Memory B cell (primary cell): Measurements from ENCODE around the gene ADD1.

Source experiments
- ATAC-seq: fragments of 150-1000 bp; cut with Tn5 transposase; 2 replicates; pipeline ENCODE4 v1.10.0; 2021; ENCODE audit warnings: low read depth, mild to moderate bottlenecking, moderate library complexity
- DNase-seq, 2 donors: peaks; one replicate each; pipeline ENCODE4 v3.0.0; 2022; ENCODE audit warnings: low spot score in 2 of 2
- H3K27ac Mint-ChIP-seq: one replicate; pipeline ENCODE4 v1.8.0; 2022; ENCODE audit warnings: mild to moderate bottlenecking, moderate library complexity, mixed read lengths
- H3K27me3 Mint-ChIP-seq: one replicate; pipeline ENCODE4 v1.8.0; 2022; ENCODE audit warnings: mixed read lengths
- H3K36me3 Mint-ChIP-seq: one replicate; pipeline ENCODE4 v1.8.0; 2022; ENCODE audit warnings: mild to moderate bottlenecking, mixed read lengths
- H3K4me1 Mint-ChIP-seq: one replicate; pipeline ENCODE4 v1.8.0; 2022; ENCODE audit warnings: mixed read lengths
- H3K4me3 Mint-ChIP-seq: one replicate; pipeline ENCODE4 v1.8.0; 2022; ENCODE audit warnings: mild to moderate bottlenecking, moderate library complexity, mixed read lengths
- H3K9me3 Mint-ChIP-seq: one replicate; pipeline ENCODE4 v1.8.0; 2022; ENCODE audit warnings: mixed read lengths

ADD1 gene

DNA sequence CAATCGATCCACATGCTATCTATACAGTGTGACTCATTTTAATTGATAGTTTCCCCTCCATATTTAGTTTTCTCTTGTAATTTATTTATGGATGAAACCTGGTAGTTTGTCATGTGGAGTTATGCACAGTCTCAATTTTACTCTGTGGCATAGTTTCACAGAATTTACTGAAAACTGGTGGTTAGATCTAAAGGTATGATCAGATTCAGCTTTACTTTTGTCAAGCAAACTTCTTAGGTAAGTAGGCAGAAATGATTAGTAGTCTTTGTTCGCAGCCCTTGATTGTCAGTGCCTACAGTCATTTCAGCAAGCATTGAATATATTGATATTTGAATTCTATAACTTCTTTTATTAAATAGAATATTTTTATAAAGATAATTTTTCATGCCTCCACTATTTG is 2.5 kb downstream of the ADD1 start:
- Mint-ChIP-seq H3K27ac (peak overlapping the region; percentile 89), H3K36me3 (peaks cover 5% of the 10 kb centered on the region), H3K9me3 (no peaks in the 10 kb centered on the region), H3K27me3 (no peaks in the 10 kb centered on the region), H3K4me3 (peak overlapping the region; percentile 92), H3K4me1 (peaks cover 48% of the 10 kb centered on the region)
- ATAC-seq (no peak), DNase-seq (no peak)

DNA sequence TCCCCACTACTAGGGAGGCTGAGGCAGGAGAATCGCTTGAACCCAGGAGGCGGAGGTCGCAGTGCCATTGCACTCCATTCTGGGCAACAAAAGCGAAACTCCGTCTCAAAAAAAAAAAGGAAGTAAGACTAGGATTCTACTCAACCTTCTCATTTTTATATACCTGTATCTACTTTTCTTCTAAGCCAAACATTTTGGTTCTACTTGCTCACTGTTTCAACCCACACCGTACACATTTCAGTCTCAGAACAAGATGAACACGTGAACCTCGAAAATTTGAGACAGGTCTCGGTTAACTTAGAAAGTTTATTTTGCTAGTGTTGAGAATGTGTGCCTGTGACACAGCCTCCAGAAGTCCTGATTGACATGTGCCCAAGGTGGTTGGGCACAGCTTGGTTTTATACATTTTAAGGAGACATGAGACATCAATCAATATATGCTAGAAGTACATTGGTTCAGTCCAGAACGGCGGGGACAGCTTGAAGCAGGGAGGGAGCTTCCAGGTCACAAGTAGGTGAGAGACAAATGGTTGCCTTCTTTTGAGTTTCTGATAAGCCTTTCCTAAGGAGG is 3.7 kb downstream of the ADD1 start:
- DNase-seq = no peak
- Mint-ChIP-seq H3K27ac (peak overlapping the region; percentile 82), H3K9me3 (no peaks in the 10 kb centered on the region), H3K4me3 (peak overlapping the region; percentile 63), H3K27me3 (no peaks in the 10 kb centered on the region), H3K36me3 (peaks cover 5% of the 10 kb centered on the region), H3K4me1 (peaks cover 54% of the 10 kb centered on the region)
- ATAC-seq = peak; percentile 17

DNA sequence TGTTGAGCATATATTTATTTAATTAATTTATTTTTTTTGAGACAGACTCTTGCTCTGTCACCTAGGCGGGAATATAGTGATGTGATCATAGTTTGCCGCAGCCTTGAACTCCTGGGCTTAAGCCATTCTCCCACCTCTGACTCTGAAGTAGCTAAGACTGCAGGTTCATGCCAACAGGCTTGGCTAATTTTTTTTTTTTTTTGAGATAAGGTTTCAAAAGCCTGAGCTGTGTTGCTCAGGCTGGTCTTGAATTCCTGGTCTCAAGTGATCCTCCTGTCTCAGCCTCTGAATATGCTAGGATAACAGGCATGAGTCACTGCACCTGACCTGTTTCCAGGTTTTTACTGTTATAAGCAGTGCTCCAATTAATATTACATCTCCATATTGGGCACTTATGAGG is 4.8 kb downstream of the ADD1 start:
- Mint-ChIP-seq H3K4me3 (no peak overlapping the region), H3K4me1 (peaks cover 48% of the 10 kb centered on the region), H3K27ac (no peak overlapping the region), H3K36me3 (peaks cover 5% of the 10 kb centered on the region), H3K9me3 (no peaks in the 10 kb centered on the region), H3K27me3 (no peaks in the 10 kb centered on the region)
- no peak for ATAC-seq
- no peak for DNase-seq

- Mint-ChIP-seq H3K27me3 (no peaks in the 10 kb centered on the region), H3K36me3 (peaks cover 1% of the 10 kb centered on the region), H3K9me3 (no peaks in the 10 kb centered on the region), H3K4me1 (peaks cover 51% of the 10 kb centered on the region), H3K4me3 (peak overlapping the region; percentile 39), H3K27ac (peak overlapping the region; percentile 82)
- ATAC-seq = no peak
- no peak for DNase-seq
These were observed 5.9 kb downstream of the ADD1 start for GRCh38 chr4:2849267-2850152.

DNA sequence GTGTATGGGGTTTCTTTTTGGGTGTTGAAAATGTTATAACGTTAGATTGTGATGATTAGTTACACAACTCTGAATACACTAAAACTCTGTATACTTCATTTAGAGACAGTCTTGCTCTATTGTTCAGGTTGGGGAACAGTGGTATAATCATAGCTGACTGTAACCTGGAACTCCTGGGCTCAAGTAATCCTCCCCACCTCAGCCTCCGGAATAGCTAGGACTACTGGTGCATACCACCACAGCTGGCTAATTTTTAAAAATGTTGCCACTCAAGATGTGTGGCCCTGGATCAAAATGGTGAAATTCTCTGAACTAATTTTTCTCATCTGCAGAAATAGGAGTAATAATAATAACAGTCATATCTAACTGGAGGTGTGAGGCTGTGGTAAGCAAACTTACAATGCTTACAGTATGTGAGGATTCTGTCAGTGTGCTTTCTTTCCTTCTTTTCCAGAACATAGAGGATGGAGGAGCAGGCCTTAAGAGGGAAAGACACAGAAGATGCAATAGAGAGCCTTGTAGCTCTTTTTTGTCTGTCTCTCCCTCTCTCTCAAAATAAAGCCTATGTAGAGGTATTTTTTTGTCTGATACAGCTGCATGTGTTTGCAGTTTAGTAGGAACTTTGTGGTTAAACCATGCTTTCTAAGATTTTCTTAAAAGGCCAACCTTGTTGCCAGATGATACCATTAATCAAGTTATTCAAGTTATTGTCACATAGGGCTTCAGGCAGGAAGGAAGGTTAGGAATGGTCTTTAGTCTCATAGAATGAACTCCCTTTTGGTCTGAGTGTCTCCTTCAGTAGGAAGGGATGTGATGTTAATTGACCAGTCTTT is 7.5 kb downstream of the ADD1 start:
- no peak for DNase-seq
- peak; percentile 9 for ATAC-seq
- Mint-ChIP-seq H3K4me1 (peaks cover 49% of the 10 kb centered on the region), H3K27me3 (no peaks in the 10 kb centered on the region), H3K36me3 (peaks cover 4% of the 10 kb centered on the region), H3K27ac (peak overlapping the region; percentile 92), H3K4me3 (peak overlapping the region; percentile 77), H3K9me3 (no peaks in the 10 kb centered on the region)

- Mint-ChIP-seq H3K4me1 (peaks cover 48% of the 10 kb centered on the region), H3K27me3 (no peaks in the 10 kb centered on the region), H3K27ac (peak overlapping the region; percentile 92), H3K4me3 (peak overlapping the region; percentile 77), H3K9me3 (no peaks in the 10 kb centered on the region), H3K36me3 (peaks cover 6% of the 10 kb centered on the region)
- ATAC-seq (peak; percentile 86), DNase-seq (peak in 1 of 2 donors; percentile 63)
These were observed 8.9 kb downstream of the ADD1 start for GRCh38 chr4:2852481-2852921.

DNA sequence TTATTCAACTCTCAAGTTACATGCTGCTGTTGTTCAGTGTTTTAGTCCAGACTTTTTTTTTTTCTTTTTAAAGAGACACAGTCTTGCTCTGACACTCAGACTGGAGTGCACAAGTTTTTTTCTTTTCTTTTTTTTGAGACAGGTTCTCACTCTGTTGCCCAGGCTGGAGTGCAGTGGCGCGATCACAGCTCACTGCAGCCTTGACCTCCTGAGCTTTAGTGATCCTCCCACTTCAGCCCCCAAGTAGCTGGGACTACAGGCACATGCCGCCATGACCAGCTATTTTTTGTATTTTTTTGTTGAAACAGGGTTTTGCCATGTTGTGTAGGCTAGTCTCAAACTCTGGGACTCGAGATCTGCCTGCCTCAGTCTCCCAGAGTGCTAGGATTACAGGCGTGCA is 11.9 kb downstream of the ADD1 start:
- peak overlapping the region; percentile 77 for H3K27ac Mint-ChIP-seq

GRCh38 chr4:2856266-2856665 is 12.6 kb downstream of the ADD1 start:
- Mint-ChIP-seq H3K4me3 (no peak overlapping the region), H3K9me3 (no peaks in the 10 kb centered on the region), H3K4me1 (peaks cover 47% of the 10 kb centered on the region), H3K27ac (peak overlapping the region; percentile 72), H3K36me3 (peaks cover 10% of the 10 kb centered on the region), H3K27me3 (no peaks in the 10 kb centered on the region)
- no peak for ATAC-seq
- DNase-seq = no peak

More for the DNA sequence above, 11.9 kb downstream of the ADD1 start:
- no peak for ATAC-seq
- H3K27me3 Mint-ChIP-seq = no peaks in the 10 kb centered on the region
- peaks cover 10% of the 10 kb centered on the region for H3K36me3 Mint-ChIP-seq
- no peak for DNase-seq
- no peaks in the 10 kb centered on the region for H3K9me3 Mint-ChIP-seq
- H3K4me1 Mint-ChIP-seq = peaks cover 47% of the 10 kb centered on the region
- H3K4me3 Mint-ChIP-seq = no peak overlapping the region

DNA sequence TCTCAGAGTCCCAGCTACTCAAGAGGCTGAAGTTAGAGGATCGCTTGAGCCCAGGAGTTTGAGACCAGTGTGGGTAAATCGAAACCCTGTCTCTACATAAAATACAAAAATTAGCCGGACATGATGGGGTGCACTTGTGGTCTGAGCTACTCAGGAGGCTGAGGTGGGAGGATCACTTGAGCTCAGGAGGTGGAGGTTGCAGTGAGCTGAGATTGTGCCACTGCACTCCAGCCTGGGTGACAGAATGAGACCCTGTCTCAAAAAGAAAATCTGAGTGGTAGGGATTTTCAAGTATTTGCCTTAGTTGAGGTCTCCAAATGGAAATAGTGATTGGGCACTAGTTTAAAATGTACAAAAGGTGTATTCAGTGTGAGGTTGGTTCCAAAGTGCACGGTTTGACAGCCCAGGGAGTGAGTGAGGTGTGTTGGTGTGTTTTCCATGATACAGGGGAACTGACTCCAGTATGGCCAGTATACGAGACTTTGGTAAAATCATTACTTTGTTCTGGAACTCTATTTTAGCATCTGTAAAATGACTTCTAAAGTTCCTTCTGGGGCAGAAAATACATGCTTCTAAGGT is 13.8 kb downstream of the ADD1 start:
- Mint-ChIP-seq H3K36me3 (peaks cover 10% of the 10 kb centered on the region), H3K4me1 (peaks cover 49% of the 10 kb centered on the region), H3K4me3 (no peak overlapping the region), H3K27me3 (no peaks in the 10 kb centered on the region), H3K27ac (peak overlapping the region; percentile 41), H3K9me3 (no peaks in the 10 kb centered on the region)
- ATAC-seq (no peak), DNase-seq (no peak)

- Mint-ChIP-seq H3K4me3 (no peak overlapping the region), H3K9me3 (no peaks in the 10 kb centered on the region), H3K27ac (peak overlapping the region; percentile 17), H3K4me1 (peaks cover 56% of the 10 kb centered on the region), H3K27me3 (no peaks in the 10 kb centered on the region), H3K36me3 (peaks cover 10% of the 10 kb centered on the region)
- ATAC-seq (no peak), DNase-seq (no peak)
These were observed 15.0 kb downstream of the ADD1 start for GRCh38 chr4:2858451-2859217.

DNA sequence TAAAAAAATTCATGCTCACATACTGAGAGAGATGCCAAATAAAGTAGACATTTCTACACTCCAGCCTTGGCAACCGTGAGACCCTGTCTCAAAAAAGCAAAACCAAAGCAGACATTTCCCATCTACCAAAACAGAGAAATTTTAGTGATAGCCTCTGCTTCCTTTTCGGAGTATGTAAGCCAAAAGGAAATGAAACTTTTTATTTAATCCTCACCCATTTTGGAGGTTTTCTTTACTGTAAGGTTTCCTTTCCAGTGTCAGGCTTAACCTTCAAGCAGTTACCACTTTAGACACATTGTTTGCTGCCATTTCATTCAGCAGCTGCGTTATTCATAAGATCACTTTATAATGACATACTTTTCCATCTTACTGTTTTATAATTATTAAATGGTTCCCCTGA is 15.9 kb downstream of the ADD1 start:
- Mint-ChIP-seq H3K9me3 (no peaks in the 10 kb centered on the region), H3K4me3 (no peak overlapping the region), H3K36me3 (peaks cover 10% of the 10 kb centered on the region)

DNA sequence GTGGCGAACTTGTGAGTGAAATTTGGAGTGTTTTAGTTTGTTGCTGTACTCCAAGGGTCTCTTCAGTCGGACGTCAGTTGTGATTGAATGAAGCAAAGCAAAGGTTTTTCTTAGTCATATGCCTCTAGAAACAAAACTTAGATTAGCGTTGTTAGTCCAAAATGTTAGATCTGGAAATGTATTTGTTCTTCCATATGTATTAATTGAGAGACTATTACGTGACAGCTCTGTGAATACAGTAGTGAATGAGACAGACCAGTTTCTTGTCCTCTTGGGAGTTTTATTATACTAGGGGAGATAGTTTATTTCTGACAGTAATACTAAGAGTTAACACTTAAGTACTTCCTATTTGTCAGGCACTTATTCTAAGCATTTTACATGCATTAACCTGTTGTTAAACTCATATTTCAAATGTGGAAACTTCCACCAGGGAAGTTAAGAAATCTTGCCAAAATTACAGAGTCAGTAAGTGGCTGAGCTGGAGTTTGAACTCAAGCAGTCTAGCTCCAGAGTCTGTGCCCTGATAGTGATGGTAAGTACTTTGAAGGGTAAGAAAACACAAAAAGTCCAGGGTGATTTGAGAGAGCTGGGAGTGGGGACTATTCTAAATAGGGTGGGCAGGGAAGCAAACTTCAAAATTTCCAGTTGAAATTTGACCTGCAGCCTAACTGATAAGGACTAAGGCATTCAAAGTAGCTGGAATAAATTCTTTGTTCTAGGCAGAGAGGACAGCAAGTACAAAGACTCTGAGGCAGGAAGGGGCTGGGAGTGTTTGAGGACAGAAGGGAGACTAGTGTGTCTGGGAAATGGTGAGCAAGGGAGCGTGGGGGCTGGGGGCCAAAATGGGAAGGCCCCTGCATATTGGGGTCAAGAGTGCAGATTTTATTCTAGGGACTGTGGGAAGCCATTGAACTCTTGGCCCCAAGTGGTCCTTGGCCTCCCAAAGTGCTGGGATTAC is 17.0 kb downstream of the ADD1 start:
- Mint-ChIP-seq H3K9me3 (no peaks in the 10 kb centered on the region), H3K27ac (peak overlapping the region; percentile 40), H3K4me3 (no peak overlapping the region), H3K27me3 (no peaks in the 10 kb centered on the region), H3K36me3 (peaks cover 8% of the 10 kb centered on the region), H3K4me1 (peaks cover 63% of the 10 kb centered on the region)
- no peak for DNase-seq
- no peak for ATAC-seq

More for the DNA sequence above, 15.9 kb downstream of the ADD1 start:
- DNase-seq = no peak
- no peaks in the 10 kb centered on the region for H3K27me3 Mint-ChIP-seq
- peak; percentile 63 for ATAC-seq
- H3K4me1 Mint-ChIP-seq = peaks cover 56% of the 10 kb centered on the region
- H3K27ac Mint-ChIP-seq = peak overlapping the region; percentile 40
